Gastroesophageal sphincter (tissue), 4 donors: ENCODE data around the gene IDH3G. TPM values are rescaled to one million over a fixed set of nuclear protein-coding genes. Genes with fewer than 3 reads are reported as not detected.

Source experiments
- ATAC-seq: fragments of 150-250 bp; one replicate; pipeline ENCODE4 v1.9.1; 2016; ENCODE audit warnings: mild to moderate bottlenecking, moderate library complexity
- H3K27ac ChIP-seq, 4 donors: fragments of 200-600 bp; sonication (generic) in 3 of 4; 1 replicate in 3 of 4; 2 replicates in 1 of 4; pipeline ENCODE4 v1.5.1; 2016 to 2019
- H3K27me3 ChIP-seq: fragments of 200-600 bp; sonication (generic); one replicate; pipeline ENCODE4 v1.5.1; 2019
- H3K36me3 ChIP-seq, 2 donors: fragments of 200-600 bp; sonication (generic); one replicate each; pipeline ENCODE4 v1.5.1; 2019; ENCODE audit warnings: control low read depth in 1 of 2
- H3K4me1 ChIP-seq, 3 donors: fragments of 200-600 bp; sonication (generic); 1 replicate in 2 of 3; 2 replicates in 1 of 3; pipeline ENCODE4 v1.5.1; 2016 to 2019; ENCODE audit warnings: control low read depth in 2 of 3
- H3K4me3 ChIP-seq, 2 donors: fragments of 200-600 bp; sonication (generic); one replicate each; pipeline ENCODE4 v1.5.1; 2019; ENCODE audit warnings: mild to moderate bottlenecking in 1 of 2, moderate library complexity in 1 of 2
- H3K9me3 ChIP-seq, 3 donors: fragments of 200-600 bp; sonication (generic); one replicate each; pipeline ENCODE4 v1.5.1; 2017 to 2019; ENCODE audit warnings: control low read depth in 2 of 3
- CTCF ChIP-seq, 4 experiments: fragments of 200-600 bp in 2 of 4; fragments of 450-650 bp in 2 of 4; sonication (generic) in 1 of 4; IDR thresholded peaks; one replicate each; pipeline ENCODE4 v1.5.1; 2017 to 2019; ENCODE audit warnings: antibody characterized with exemption in 4 of 4, mild to moderate bottlenecking in 2 of 4, moderate library complexity in 2 of 4
- EP300 ChIP-seq: sonication (generic); formaldehyde crosslinking; IDR thresholded peaks from one replicate; pipeline ENCODE4 v1.6.1; 2017; ENCODE audit warnings: antibody characterized with exemption, mild to moderate bottlenecking
- POLR2A ChIP-seq, 2 donors: fragments of 450-650 bp; IDR thresholded peaks; one replicate each; pipeline ENCODE4 v1.6.1; 2017; ENCODE audit warnings: antibody characterized with exemption in 2 of 2, mild to moderate bottlenecking in 2 of 2, moderate library complexity in 1 of 2
- POLR2AphosphoS5 ChIP-seq: sonication (generic); formaldehyde crosslinking; IDR thresholded peaks from one replicate; pipeline ENCODE4 v1.6.1; 2017; ENCODE audit warnings: antibody characterized with exemption
- WGBS, 2 donors: methylation state at CpG; one replicate each; pipeline ENCODE4 v1.1.5; 2018; ENCODE audit warnings: low coverage in 1 of 2; 5-methylcytosine and 5-hydroxymethylcytosine counted together
- total RNA-seq, 4 donors: library from RNA; depleted of rRNA; stranded (reverse); fragments of >200 nt; gene quantifications; one replicate each; pipeline ENCODE4 v1.1.0, GENCODE V29; 2016

The IDH3G gene
- total RNA-seq, 4 donors from 2014 or later: 55.5 to 104 (median 59.7) TPM

- no peak overlapping the region for H3K4me3 ChIP-seq
- no peak overlapping the region for H3K27ac ChIP-seq
- no CpG with 5 or more reads among the region's 14 CpGs for WGBS, 2 donors
Measured at GRCh38 chrX:153741446-153741845, 52.7 kb downstream of the IDH3G start.

GRCh38 chrX:153740631-153741222 is 53.4 kb downstream of the IDH3G start:
- Histone ChIP-seq H3K27ac (no peak overlapping the region), H3K9me3 (no peaks in the 10 kb centered on the region), H3K4me1 (peaks cover 0 to 22% (median 0%) of the 10 kb centered on the region in 3 donors), H3K36me3 (peaks cover 0 to 50% of the 10 kb centered on the region in 2 donors), H3K4me3 (no peak overlapping the region), H3K27me3 (no peaks in the 10 kb centered on the region)
- ATAC-seq: no peak
- TF ChIP-seq EP300 (no peak), CTCF (IDR thresholded peaks at IDR 0.05) (no peak), POLR2A (IDR thresholded peaks at IDR 0.05) (no peak), POLR2AphosphoS5 (no peak)
- 60 to 100% methylated on average over 1 to 2 of the region's 16 CpGs for WGBS, 2 donors

More at GRCh38 chrX:153741446-153741845, 52.7 kb downstream of the IDH3G start:
- no peak for TF ChIP-seq POLR2AphosphoS5
- no peak for TF ChIP-seq POLR2A (IDR thresholded peaks at IDR 0.05)
- TF ChIP-seq EP300: no peak
- no peak for TF ChIP-seq CTCF (IDR thresholded peaks at IDR 0.05)
- Histone ChIP-seq H3K4me1 (peaks cover 0 to 22% (median 0%) of the 10 kb centered on the region in 3 donors), H3K27me3 (no peaks in the 10 kb centered on the region), H3K9me3 (no peaks in the 10 kb centered on the region), H3K36me3 (peaks cover 0 to 43% of the 10 kb centered on the region in 2 donors)
- ATAC-seq: no peak

- Histone ChIP-seq H3K4me1 (peaks cover 0 to 22% (median 0%) of the 10 kb centered on the region in 3 donors), H3K36me3 (peaks cover 0 to 50% of the 10 kb centered on the region in 2 donors), H3K4me3 (no peak overlapping the region), H3K27ac (no peak overlapping the region), H3K9me3 (no peaks in the 10 kb centered on the region), H3K27me3 (no peaks in the 10 kb centered on the region)
- TF ChIP-seq POLR2A (IDR thresholded peaks at IDR 0.05): no peak
- no peak for TF ChIP-seq CTCF (IDR thresholded peaks at IDR 0.05)
- TF ChIP-seq EP300: no peak
- no peak for TF ChIP-seq POLR2AphosphoS5
- 60% methylated on average over 1 of the region's 29 CpGs; no CpG with 5 or more reads in 1 of the 2 donors for WGBS, 2 donors
- no peak for ATAC-seq
Measured at GRCh38 chrX:153739754-153740486, 54.3 kb downstream of the IDH3G start.

GRCh38 chrX:153738056-153738605 is 56.0 kb downstream of the IDH3G start:
- ATAC-seq: no peak
- H3K4me3 ChIP-seq: no peak overlapping the region
- H3K4me1 ChIP-seq: peaks cover 0 to 5% (median 0%) of the 10 kb centered on the region in 3 donors
- no peaks in the 10 kb centered on the region for H3K9me3 ChIP-seq
- H3K36me3 ChIP-seq: peaks cover 0 to 57% of the 10 kb centered on the region in 2 donors
- no peaks in the 10 kb centered on the region for H3K27me3 ChIP-seq
- TF ChIP-seq CTCF (IDR thresholded peaks at IDR 0.05): no peak
- no peak for TF ChIP-seq POLR2AphosphoS5
- TF ChIP-seq EP300: no peak
- no peak for TF ChIP-seq POLR2A (IDR thresholded peaks at IDR 0.05)
- 87 to 96% methylated on average over 3 to 14 of the region's 27 CpGs for WGBS, 2 donors
- no peak overlapping the region for H3K27ac ChIP-seq
